ENCODE results near the gene SLC8A1.
"Not testable (repeated sequence)": the region's sequence is repeated elsewhere in the genome, so short reads cannot be mapped to it uniquely, and the experiment has no call there.

SLC8A1 gene

DNA sequence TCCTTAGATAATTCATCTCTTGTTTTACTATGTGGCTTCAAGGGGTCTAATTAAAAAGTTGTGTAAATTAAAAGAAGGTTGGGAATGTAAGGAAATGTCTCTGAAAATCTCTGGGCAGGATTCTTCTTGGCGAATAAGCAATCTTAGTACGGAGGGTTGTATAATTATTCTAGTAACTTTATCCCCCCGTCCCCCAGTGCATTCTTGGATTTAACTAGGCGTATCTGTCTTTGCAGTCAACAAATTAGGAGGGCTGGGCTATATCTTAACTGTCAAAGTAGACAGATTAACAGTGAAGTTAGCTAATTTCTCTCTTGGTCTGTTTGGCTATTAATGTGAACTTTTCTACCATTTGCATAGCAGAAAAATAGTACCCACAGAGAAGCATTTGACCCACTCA is 343.0 kb downstream of the SLC8A1 start:
- no peak for DNase-seq (ENCODE audit: low read depth)

DNA sequence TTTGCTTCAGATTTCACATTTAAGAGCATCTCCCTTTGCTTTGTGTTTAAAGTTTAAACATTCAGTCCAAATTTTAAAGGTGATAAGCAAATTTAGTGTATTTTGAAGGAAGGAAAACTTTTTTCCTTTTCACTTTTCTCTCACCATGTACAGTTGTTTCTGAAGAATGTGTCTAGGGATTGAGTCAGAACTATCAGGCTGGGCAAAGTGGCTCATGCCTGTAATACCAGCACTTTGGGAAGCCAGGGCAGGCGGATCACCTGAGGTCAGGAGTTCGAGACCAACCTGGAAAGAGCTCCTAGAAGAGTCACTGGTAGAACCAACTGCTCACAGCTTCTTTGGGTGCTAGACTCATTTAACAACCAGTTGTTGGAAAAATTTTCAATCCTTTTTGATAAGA is 345.8 kb downstream of the SLC8A1 start:
- no peak for DNase-seq (ENCODE audit: low read depth)

DNA sequence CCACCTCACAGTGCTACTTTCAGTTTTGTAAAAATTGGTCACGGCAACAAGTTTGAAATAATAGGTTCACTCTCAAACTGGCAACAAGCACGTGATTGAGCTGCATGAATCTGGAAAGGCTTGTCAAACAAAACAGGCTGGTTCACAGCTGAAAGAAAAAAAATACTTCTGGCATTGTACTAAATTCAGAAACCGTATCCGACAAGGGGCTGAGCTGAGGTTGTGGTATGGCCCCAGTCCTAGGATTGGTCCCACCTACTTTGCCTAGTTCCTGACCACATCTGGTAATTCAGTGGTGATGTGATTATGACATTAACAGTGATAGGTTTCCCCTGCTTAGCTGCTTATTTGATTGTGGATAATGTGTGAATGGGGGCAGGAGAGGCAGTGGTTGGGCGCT is 346.3 kb downstream of the SLC8A1 start:
- no peak for DNase-seq (ENCODE audit: low read depth)

DNA sequence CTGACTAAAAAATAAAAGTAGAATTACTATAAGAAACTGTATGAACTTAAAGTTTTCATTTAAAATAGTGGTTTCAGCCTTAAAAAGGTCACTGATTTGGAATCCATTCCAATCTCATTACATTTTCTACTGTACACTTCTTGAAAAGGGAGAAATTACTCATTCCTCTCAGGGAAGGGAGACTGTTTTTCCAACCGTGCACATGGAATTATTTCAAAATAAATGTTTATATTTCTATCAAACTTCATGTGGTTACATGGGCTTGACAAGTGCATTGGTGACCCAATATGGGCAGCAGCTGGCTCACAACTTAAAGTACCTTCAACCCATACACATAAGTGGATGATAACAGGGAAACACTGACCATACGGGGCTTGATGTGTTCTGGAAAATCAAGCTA is 348.3 kb downstream of the SLC8A1 start:
- DNase-seq (ENCODE audit: low read depth): no peak

DNA sequence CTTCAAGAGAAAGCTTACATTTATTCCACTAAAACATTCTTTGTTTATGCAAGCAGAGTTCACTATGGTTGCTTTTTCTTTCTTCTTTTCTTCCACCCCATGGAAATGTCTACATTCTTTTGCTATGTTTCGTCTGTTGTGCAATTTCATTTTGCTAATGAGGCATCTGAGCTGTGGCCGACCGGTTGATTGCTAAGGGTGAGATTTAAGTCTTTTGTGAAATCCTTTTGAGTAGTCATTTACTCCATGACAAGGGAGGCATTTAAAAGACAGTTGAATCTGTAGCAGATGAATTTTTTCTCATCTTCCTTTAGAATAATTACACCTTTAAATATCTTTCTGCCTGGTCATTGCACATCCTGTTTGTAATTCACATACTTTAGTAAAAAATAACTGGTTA is 348.7 kb downstream of the SLC8A1 start:
- DNase-seq (ENCODE audit: low read depth): no peak

DNA sequence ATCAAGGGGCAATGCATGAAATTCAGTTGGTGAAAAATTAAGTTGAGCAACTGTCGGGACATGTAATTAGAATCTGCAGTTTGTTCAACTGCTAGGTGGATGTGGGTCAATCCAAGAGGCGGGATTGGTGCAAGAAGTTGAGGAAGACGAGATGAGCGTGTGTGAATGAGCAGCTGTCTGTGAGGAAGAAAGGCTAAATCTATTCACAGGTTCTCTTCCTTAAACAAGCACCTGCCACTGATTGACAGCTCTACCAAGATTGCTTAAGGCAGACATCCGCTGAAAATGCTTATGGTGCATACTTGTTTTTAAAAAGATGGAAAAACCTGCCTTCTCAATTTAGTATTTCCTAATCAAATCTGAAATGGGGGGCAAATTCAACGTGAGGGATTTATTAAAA is 349.4 kb downstream of the SLC8A1 start:
- no peak for DNase-seq (ENCODE audit: low read depth)

DNA sequence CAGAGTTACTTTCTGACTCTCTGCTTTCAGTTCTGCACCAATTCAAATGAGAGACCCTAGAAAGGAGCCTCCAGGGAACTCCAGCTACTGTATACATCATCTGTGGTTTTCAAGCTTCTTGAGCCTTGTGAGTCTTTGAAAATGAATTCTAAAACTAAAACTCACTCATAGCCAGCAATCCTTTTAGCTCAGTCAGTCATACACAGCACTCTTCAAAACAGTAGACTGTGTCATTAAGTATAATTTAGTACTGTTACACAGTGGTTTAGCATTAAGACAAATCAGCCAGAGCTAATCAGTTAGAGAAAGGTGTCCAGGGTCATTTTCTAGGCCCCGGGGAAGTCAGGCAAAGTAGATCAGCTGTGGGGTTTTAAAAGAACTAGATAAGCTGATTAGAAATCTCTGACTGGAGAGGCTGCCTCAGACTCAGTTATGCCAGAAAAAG is 350.7 kb downstream of the SLC8A1 start:
- no peak for DNase-seq (ENCODE audit: low read depth)

DNA sequence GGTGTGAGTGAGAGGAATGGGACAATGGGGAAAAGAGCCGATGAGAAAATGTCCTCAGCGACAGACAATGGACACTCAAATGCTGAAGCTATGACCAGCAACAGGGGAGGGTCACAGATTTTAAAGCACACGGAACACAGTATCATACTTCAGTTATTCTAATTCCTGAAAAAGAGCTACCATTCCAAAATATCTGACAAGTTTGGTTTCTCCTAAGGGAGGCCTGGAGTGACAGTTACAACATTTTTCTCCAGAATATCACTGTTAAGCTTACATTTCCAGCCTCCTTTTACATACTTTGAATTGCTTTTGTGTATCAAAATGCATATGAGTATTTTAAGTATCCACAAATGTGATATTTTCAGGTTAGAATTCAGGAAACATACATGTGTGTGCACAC is 351.2 kb downstream of the SLC8A1 start:
- no peak for DNase-seq (ENCODE audit: low read depth)

DNA sequence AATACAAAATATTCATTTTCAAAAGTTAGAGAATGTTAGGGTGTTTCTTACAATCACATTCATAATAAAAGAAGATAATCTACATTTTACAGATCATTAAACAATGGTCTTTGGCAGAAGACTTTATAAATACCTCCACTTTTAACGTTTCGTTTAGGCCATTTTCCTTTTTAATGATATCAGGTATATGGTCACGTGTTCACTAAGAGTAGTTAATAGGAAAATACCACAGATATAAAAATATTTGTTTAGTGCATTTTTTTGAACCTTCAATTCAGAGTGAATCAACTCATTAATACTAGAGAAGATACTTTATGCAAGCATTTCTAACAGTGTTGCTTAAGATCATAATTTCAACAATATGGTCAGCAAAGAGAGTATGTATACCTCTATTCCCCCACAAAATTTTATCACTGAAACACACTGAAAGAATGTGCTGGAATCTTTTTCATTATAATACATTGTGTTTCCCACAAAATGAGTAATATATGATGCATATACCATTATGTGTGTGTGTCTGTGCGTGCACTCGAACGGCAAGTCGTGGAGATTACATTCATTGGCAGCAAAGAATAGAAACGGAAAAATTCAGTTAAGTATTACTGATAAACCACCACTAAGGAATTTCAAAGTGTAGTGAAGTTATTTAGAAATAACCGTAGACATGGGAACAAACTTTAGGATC is 353.0 kb downstream of the SLC8A1 start:
- DNase-seq (ENCODE audit: low read depth): no peak

DNA sequence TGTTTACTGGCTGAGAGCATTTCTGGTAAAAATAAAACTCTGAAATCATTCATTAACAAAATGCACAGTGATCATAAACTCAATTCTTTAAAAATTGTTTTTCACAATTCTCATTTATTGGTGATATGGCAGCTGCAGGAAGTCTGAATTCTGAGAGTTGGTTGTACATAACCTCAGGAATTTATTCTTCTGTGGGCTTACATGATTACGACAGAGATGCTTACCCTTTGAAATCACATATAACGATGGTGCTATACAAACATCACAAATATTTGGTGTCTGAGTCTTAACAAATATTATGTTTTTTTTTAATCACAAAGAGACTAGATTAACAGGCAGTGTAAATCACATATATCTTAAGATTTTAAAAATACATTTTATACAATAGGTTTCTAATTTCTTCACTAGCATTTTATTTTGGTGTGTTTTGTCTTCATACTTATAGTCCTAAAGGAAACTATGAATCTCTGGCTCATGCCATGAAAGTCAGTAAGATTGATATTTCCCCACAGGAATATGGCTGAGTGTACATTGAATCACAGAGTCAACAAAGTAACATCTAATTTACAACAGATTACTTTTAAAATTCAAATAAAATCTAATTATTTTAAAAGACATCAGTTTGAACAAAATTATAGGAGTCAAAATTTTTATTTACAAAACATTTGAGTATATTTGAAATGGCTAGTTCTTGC is 354.1 kb downstream of the SLC8A1 start:
- no peak for DNase-seq (ENCODE audit: low read depth)

DNA sequence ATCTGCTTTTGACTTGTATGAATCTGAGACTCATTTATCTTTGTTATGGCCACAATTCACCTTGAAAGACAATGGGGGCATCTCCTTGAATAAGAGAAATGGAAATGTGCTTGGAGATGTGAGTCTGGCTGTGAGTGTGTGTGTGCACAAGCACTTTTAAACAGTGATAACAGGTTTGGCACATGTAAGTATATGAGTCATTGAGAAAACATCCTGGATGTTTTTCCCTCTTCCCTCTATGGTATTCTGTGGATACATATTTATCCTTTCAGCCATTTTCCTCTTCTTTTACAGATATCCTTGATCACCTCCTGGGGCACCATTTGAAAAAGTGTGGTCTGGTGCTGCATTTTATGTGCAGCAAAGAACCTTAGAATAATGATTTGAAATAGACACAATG is 355.5 kb downstream of the SLC8A1 start:
- DNase-seq (ENCODE audit: low read depth): no peak

DNA sequence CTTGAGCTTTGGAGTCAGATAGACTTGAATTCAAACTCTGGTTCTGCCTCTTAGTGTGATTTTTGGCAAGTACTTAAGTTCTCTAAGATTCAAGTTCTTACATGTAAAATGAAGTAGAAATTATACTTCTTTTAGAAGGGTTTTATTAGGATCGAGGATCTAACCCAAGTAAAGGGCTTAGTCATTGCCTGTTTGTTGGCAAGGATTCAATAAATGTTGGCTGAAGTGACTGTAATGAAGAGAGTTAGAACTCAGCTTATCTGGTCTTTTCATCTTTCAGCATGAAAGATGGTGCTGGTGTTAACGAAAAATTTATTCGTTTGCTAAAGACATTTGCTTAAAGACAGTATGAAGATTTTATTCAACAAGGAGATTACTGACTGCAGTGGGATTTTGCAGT is 356.9 kb downstream of the SLC8A1 start:
- no peak for DNase-seq (ENCODE audit: low read depth)

DNA sequence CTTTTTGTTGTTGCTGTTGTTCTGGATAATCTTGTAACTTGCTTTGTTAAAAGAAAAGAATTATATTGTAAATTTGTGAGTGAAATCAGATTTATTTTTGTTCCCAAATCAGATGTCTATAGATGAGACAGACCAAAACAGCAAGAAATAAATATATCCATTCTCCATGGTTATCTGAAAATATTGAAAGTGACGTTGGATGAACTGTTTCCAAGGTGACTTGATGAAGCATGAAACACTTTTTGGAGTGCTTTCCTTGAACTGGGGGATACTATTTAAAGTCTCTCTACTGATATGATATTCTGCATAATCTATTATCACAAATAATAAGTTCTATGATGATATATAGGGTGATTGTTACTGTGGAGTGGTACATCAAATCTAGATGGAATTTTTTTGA is 357.4 kb downstream of the SLC8A1 start:
- no peak for DNase-seq (ENCODE audit: low read depth)

DNA sequence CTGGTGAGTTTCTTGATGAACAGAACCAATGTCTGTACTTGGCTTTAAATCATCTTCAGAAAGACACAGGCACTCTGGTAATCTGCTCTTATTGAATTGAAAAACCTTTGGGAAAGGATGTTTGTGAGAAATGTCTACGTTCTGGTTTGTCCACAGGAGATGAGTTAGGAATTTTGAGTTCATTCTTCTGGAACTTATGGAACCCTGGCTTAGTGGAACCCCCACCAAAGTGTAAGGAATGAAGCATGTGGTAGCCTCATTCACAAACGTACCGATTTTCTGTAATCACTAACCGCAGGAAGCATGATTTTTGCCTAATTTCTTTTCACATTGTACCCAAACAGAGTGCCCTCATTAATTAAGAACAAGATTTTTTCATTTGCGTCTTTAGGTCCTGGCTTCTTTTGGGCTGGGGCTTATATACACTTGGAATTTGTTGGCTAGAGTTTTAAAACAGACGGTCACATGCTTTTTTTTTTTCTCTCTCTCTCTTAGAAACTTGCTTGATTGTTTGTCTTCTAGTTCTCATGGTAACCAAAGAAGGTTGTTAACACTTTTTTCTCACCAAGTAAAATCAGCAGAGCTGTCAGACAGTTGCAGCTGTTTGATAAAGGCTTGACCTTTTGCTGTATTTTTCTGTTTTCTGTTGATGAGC is 358.7 kb downstream of the SLC8A1 start:
- no peak for DNase-seq (ENCODE audit: low read depth)

DNA sequence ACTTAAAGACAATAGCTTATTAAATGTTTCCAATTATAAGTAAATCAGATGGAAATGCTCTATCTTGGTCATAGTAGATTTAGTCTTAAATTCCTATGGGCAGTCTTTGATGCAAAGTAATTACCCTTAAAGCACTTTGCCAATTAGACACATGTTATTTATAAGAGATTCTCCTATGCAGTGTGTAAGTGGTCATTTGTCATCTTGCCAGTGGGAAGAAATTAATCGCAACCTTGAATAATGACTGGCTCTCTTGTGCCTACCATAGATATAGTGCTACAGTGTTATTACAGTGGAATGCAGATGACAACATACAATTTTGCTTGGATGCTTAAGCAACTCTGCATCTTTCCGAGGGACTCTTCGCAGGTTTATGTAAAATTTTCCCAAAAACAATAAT is 361.8 kb downstream of the SLC8A1 start:
- DNase-seq (ENCODE audit: low read depth): no peak

DNA sequence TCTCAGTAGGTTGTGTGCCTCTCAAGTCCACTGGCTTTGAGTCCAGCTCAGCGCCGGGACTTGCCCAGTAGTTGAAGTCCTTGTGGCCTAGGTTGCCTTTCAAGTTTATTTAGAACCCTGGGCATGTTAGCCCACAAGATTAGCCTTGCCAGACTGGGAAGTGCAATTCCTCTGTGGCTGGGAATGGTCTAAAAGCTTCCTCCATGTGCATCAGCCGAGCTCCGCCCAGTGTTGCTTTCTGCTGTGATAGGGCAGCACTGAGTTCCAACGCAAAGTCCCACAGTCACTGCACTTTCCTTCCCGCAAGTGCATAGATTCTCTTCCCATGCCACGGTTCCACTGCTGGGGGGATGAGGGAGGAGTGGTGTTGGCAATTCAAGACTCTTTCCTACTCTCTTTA is 364.0 kb downstream of the SLC8A1 start:
- DNase-seq (ENCODE audit: low read depth): no peak

DNA sequence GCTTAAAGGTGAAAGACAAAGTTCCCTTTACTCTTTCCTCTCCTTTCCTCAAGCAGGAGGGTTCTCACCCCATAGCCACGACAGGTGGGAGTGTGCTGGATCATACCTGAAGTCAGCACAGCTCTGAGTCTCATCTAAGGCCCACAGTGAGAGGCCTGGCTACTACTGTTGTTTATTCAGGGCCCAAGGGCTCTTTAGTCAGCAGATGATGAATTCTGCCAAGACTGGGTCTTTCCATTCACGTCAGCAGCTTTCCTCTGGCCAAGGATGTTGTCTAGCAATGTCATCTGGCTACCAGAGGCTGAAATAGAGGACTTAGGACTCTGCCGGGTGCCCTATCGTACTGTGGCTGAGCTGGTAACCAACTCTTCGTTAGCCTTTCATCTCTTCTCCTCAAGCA is 364.5 kb downstream of the SLC8A1 start:
- no peak for DNase-seq (ENCODE audit: low read depth)

DNA sequence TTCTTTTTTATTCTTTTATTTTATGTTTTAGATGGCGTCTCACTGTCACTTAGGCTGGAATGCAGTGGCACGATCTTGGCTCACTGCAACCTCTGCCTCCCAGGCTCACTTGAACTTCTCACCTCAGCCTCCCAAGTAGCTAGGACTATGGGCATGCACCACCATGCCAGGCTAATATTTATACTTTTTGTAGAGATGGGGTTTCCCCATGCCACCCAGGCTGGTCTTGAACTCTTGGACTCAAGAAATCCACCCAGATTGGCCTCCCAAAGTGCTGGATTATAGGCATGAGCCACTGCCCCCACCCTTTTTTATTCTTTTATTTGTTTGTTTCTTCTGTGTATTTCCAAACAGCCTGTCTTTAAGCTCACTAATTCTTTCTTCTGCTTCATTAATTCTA is 366.1 kb downstream of the SLC8A1 start:
- no peak for DNase-seq (ENCODE audit: low read depth)

DNA sequence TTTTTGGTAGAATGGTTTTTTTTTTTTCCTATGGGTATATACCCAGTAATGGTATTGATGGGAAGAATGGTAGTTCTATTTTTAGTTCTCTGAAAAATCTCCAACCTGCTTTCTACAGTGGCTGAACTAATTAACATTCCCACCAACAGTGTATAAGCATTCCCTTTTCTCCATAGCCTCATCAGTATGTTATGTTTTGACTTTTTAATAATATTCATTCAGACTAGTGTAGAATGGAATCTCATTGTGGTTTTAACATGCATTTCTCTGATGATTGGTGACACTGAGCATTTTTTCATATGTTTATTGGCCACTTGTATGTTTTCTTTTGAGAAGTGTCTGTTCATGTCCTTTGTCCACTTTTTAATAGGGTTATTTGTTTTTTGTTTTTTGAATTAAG is 378.6 kb downstream of the SLC8A1 start:
- not testable (repeated sequence) for DNase-seq (ENCODE audit: low read depth)

DNA sequence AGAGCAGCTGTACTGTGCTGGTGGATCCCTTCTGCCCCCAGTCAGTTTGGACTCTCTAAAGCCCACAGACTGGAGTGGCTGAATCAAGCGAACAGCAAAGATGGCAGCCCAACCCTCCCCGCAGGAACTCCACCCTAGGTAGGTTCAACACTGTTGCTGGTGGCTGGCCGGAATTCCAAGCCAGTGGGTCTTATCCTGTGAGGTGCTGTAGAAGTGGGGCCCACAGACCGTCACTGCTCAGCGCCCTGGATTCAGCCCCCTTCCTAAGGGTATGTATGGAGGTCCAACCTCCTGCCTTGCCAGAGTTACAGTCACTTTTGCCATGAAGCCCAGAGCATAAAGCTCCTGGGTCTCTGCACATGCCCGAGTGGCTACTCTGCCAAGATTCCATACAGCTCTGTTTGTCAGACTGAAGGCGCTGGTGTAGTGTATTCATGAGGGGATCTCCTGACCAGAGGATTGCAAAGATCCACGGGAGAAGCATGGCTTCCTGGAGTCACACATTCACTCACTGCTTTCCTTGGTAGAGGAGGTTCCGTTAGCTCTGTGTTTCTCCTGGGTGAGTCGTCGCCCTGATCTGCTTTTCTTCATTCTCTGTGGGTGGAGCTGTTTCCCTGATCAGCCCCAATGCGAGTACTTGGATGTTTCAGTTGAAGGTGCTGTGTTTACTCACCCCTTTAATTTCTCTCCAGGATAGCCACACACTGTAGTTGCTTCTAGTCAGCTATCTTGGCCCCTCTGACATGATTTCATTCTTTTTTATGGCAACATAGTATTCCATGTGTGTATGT is 379.3 kb downstream of the SLC8A1 start:
- DNase-seq (ENCODE audit: low read depth): no peak

DNA sequence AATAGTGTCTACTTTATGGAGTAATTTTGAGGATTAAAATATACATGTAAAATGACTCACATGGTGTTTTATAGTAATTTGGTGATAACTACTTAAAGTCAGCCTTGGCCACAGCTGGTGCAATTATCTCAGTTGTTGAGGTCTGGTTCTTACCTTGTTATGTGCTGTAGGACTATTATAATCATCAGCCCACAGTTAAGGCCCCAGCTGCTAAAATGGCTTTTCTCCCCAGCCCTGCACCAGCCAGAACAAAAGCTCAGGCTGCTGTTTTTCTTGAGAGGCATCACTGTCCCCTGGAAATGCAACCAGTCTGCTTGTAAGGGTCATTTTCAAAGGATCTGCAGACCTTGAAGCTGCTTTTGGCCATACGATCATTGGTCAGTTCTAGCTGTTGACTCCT is 389.5 kb downstream of the SLC8A1 start:
- no peak for DNase-seq (ENCODE audit: low read depth)

DNA sequence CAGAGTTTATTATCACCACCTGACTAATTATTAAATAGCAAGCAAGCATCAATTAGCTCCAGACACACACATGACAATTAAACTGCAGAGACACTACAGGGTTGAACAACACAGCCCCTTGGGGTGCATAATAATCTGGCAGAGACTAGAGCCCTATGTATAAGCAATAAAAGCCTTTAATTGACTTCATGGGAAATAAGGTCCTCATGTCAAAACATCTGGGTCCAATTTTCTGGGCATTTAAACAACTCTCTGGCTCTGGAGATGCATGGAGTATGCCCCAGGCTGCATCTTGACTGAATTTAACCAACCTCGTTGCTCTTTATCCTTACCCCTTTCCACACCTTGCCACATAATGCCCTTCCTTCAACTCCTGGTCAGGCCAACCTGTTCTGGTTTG is 402.1 kb downstream of the SLC8A1 start:
- no peak for DNase-seq (ENCODE audit: low read depth)

DNA sequence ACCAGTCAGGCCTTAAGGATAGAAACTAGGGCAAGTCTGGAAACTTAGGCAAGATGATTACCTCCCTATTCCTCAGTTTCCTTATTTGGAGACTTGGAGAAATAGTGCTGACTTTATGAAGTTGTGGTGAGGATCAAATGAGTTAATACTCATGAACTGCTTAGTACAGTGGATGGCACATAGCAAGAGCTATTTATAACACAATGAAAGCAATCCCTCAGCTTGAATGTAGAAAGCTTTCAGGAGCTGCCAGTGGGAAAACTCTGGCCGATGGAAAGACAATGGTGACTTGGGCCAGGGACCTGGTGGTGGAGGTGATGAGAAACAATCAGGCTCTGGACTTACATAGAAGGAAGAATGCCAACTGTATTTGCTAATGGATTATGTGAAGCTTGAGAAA is 403.4 kb downstream of the SLC8A1 start:
- no peak for DNase-seq (ENCODE audit: low read depth)
